Activated CD8-positive, alpha-beta memory T cell treated with anti-CD3 and anti-CD28 coated beads for 48 hours (primary cell): Measurements from ENCODE around the gene P4HB.

ENCODE experiments used
- DNase-seq, 3 experiments: peaks; one replicate each; pipeline ENCODE4 v3.0.0-alpha.2; 2020; ENCODE audit warnings: low read depth in 2 of 3, low spot score in 2 of 3

P4HB gene

GRCh38 chr17:81813371-81813684, 47.0 kb downstream of the P4HB start:
- DNase-seq: no peak

- DNase-seq: no peak
Measured at GRCh38 chr17:81812571-81813370, 47.6 kb downstream of the P4HB start.

- no peak for DNase-seq
Measured at GRCh38 chr17:81811705-81812570, 48.4 kb downstream of the P4HB start.

GRCh38 chr17:81810892-81811704, 49.2 kb downstream of the P4HB start:
- DNase-seq: no peak

GRCh38 chr17:81810476-81810875, 49.9 kb downstream of the P4HB start:
- no peak for DNase-seq

- DNase-seq: no peak
Measured at GRCh38 chr17:81809556-81809998, 50.8 kb downstream of the P4HB start.

GRCh38 chr17:81808778-81809555, 51.4 kb downstream of the P4HB start:
- DNase-seq: no peak

GRCh38 chr17:81807839-81808238, 52.5 kb downstream of the P4HB start:
- no peak for DNase-seq

- no peak for DNase-seq
Measured at GRCh38 chr17:81807210-81807719, 53.1 kb downstream of the P4HB start.

- no peak for DNase-seq
Measured at GRCh38 chr17:81806461-81807209, 53.7 kb downstream of the P4HB start.

- DNase-seq: no peak
Measured at GRCh38 chr17:81805707-81806460, 54.5 kb downstream of the P4HB start.

- DNase-seq: no peak
Measured at GRCh38 chr17:81804559-81805399, 55.6 kb downstream of the P4HB start.

- DNase-seq: no peak
Measured at GRCh38 chr17:81803728-81804558, 56.4 kb downstream of the P4HB start, which contains the start of gene GCGR. Gene GCGR, plus strand, starts transcription at chr17:81804150. Its CDS starts 4,869 bp downstream, at chr17:81809019.

- no peak for DNase-seq
Measured at GRCh38 chr17:81802856-81803643, 57.3 kb downstream of the P4HB start.

- DNase-seq: no peak
Measured at GRCh38 chr17:81802048-81802758, 58.1 kb downstream of the P4HB start.

- DNase-seq: no peak
Measured at GRCh38 chr17:81801327-81801726, 59.0 kb downstream of the P4HB start.
